Mucosa of stomach (tissue), 1 donor: ENCODE measurements around the gene KAZN.
"Not testable (repeated sequence)": the region's sequence is repeated elsewhere in the genome, so short reads cannot be mapped to it uniquely, and the experiment has no call there.

Experiments
- H3K27me3 ChIP-seq: one replicate; pipeline ENCODE4 v1.7.0; 2013; ENCODE audit warnings: mild to moderate bottlenecking, low read length; ENCODE audit not compliant: control insufficient read depth, insufficient read depth
- H3K36me3 ChIP-seq: one replicate; pipeline ENCODE4 v1.7.0; 2013; ENCODE audit warnings: low read length; ENCODE audit not compliant: control insufficient read depth, insufficient read depth
- H3K4me1 ChIP-seq: one replicate; pipeline ENCODE4 v1.7.0; 2013; ENCODE audit warnings: mild to moderate bottlenecking, low read length; ENCODE audit not compliant: control insufficient read depth, insufficient read depth
- H3K4me3 ChIP-seq: one replicate; pipeline ENCODE4 v1.7.0; 2013; ENCODE audit warnings: low read length
- H3K9ac ChIP-seq: one replicate; pipeline ENCODE4 v1.7.0; 2013; ENCODE audit warnings: mild to moderate bottlenecking, low read length, moderate library complexity
- H3K9me3 ChIP-seq: one replicate; pipeline ENCODE4 v1.7.0; 2013; ENCODE audit warnings: mild to moderate bottlenecking, low read length, moderate library complexity; ENCODE audit not compliant: control insufficient read depth
- donor health status: Pancreatic carcinoma.

The KAZN gene

GRCh38 chr1:14570514-14570913 is 28.0 kb upstream of the KAZN start:
- no peaks in the 10 kb centered on the region for H3K9me3 ChIP-seq
- no peak overlapping the region for H3K9ac ChIP-seq
- H3K36me3 ChIP-seq, result no peaks in the 10 kb centered on the region
- H3K4me1 ChIP-seq, result no peaks in the 10 kb centered on the region
- H3K4me3 ChIP-seq, result no peak overlapping the region
- no peaks in the 10 kb centered on the region for H3K27me3 ChIP-seq

GRCh38 chr1:14571810-14572767 is 26.4 kb upstream of the KAZN start:
- Histone ChIP-seq H3K9ac (no peak overlapping the region), H3K4me1 (no peaks in the 10 kb centered on the region), H3K9me3 (no peaks in the 10 kb centered on the region), H3K36me3 (no peaks in the 10 kb centered on the region), H3K4me3 (no peak overlapping the region), H3K27me3 (no peaks in the 10 kb centered on the region)

DNA sequence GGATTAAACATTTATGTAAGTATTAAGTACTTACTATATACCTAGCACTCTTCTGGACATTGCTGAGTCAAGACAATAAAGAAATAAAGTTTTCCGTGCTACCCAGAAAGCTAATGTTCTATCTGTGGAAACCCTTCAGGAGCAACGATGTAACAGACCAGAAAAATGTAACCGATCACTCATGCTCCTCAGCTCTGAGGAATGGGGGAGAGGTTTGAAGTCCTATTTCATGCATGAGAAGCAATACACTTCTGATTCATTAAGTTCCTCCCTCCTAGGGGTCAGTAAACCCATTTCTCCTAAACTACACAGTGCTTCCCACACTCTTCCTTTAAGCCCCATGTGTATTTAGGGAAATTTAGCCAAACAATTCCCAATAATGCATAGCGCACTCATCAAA is 25.6 kb upstream of the KAZN start:
- Histone ChIP-seq H3K36me3 (no peaks in the 10 kb centered on the region), H3K9me3 (no peaks in the 10 kb centered on the region), H3K9ac (no peak overlapping the region), H3K27me3 (no peaks in the 10 kb centered on the region), H3K4me1 (no peaks in the 10 kb centered on the region), H3K4me3 (no peak overlapping the region)

DNA sequence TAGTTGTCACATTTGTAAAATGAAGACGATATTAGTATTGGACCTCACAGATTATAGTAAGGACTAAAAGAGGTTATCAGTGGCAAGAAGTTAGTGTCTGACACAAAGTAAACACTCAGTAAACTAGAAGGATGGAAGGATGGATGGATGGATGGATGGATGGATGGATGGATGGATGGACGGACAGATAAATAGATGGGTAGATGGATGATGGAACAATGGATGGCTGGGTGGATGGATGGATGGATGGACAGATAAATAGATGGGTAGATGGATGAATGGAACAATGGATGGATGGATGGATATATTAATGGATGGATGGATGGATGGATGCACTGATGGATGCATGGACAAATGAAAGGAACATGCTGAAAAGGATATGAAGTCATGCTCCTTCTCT is 22.3 kb upstream of the KAZN start:
- H3K4me1 ChIP-seq, result no peaks in the 10 kb centered on the region
- no peaks in the 10 kb centered on the region for H3K36me3 ChIP-seq
- no peak overlapping the region for H3K4me3 ChIP-seq
- no peaks in the 10 kb centered on the region for H3K27me3 ChIP-seq
- H3K9me3 ChIP-seq, result no peaks in the 10 kb centered on the region
- no peak overlapping the region for H3K9ac ChIP-seq

DNA sequence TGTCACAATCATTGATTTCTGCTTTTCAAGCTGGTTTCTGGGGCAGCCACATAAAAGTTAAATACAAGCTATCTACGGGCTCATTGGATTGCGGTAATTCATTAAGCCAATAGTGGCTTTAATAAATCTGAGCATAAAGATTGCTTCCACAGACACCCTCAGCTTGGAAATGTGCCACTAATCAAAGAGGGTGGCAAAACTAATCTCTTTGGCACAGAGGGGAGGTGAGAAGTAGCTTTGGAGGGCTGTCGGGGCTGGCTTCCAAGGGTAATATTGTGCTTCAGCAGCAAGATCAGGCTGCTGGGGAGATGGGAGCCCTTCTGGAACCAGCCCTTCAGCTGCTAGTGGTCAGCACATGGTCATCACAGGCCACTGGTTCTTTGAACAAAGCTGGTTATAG is 21.2 kb upstream of the KAZN start:
- Histone ChIP-seq H3K36me3 (no peaks in the 10 kb centered on the region), H3K27me3 (no peaks in the 10 kb centered on the region), H3K4me1 (no peaks in the 10 kb centered on the region), H3K9ac (no peak overlapping the region), H3K4me3 (no peak overlapping the region), H3K9me3 (no peaks in the 10 kb centered on the region)

DNA sequence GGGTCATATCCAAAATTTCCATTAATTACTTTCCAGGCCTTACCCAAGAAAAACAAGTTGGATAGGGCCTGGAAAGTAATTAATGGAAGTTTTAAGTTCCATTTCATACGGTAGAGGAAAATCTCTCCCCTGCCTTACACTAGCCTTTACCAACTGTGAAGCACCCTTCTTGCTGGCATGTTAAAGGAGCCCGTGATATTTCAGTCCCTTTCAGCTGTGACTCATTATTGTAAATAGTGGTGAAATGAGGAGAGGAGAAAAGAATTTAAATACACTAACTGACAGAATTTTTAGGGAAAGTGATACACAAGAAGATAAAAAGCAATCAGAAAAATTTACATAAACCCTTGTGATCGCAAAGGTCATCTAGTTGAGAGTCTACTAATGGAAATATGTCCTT is 20.3 kb upstream of the KAZN start:
- Histone ChIP-seq H3K4me1 (no peaks in the 10 kb centered on the region), H3K36me3 (no peaks in the 10 kb centered on the region), H3K9me3 (no peaks in the 10 kb centered on the region), H3K27me3 (no peaks in the 10 kb centered on the region), H3K9ac (no peak overlapping the region), H3K4me3 (no peak overlapping the region)

DNA sequence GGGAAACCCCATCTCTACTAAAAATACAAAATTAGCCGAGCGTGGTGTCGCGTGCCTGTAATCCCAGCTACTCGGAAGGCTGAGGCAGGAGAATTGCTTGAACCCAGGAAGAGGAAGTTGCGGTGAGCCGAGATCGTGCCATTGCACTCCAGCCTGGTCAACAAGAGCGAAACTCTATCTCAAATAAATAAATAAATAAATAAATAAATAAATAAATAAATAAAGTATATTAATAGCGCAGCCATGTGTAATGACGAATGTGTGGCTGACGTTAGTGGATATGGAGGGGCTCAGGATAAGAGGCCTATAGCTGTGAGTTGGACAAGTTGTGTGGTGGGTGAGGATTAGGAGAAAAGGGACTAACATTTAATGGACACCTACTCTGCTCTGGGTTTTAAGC is 18.2 kb upstream of the KAZN start:
- H3K27me3 ChIP-seq, H3K4me3 ChIP-seq, H3K9me3 ChIP-seq, H3K4me1 ChIP-seq, H3K36me3 ChIP-seq, H3K9ac ChIP-seq: not testable (repeated sequence)

- H3K4me1 ChIP-seq, result no peaks in the 10 kb centered on the region
- no peak overlapping the region for H3K9ac ChIP-seq
- H3K9me3 ChIP-seq, result no peaks in the 10 kb centered on the region
- H3K4me3 ChIP-seq, result no peak overlapping the region
- no peaks in the 10 kb centered on the region for H3K36me3 ChIP-seq
- peaks cover 2% of the 10 kb centered on the region for H3K27me3 ChIP-seq
These were observed 17.5 kb upstream of the KAZN start for GRCh38 chr1:14580986-14581385.

GRCh38 chr1:14583788-14584187 is 14.7 kb upstream of the KAZN start:
- no peak overlapping the region for H3K4me3 ChIP-seq
- H3K4me1 ChIP-seq, result no peaks in the 10 kb centered on the region
- H3K9me3 ChIP-seq, result no peaks in the 10 kb centered on the region
- no peak overlapping the region for H3K9ac ChIP-seq
- H3K27me3 ChIP-seq, result peaks cover 4% of the 10 kb centered on the region
- H3K36me3 ChIP-seq, result no peaks in the 10 kb centered on the region

GRCh38 chr1:14585728-14586127 is 12.8 kb upstream of the KAZN start:
- Histone ChIP-seq H3K4me1 (no peaks in the 10 kb centered on the region), H3K9ac (no peak overlapping the region), H3K27me3 (peaks cover 4% of the 10 kb centered on the region), H3K36me3 (no peaks in the 10 kb centered on the region), H3K4me3 (no peak overlapping the region), H3K9me3 (no peaks in the 10 kb centered on the region)

DNA sequence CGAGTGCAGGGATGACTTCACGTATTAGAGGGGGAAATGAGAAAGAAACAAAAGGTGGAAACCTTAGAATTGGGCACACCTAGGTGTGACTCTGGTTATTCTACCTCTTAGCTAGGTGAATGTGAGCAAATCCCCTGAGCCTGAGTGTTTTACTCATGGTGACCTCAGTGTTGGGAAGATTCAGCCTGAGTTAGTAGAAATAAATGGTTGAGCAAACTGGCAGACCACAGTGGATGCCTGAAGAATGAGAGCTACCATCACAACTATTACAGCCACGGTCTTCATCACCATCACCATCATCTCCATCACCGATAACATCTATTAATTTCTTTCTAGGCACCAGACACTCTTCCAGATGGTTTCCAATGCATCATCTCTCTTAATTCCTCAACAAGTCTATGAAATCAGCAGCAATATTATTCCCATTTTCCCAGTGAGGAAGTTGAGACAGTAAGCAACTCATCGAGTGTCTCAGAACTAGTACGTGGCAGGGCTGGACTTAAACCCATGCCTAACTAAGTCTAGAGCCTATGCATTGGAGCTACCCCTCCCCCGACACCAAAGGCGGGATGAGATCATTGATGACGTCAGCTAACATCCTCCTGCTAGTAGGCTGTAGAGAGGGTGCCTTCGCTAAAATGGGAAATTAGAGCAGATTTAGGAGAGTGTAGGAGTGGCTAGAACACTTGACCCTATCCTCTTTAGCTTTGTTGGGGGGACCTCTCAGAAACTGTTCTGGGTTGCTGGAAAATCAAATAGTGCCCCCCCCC is 7.9 kb upstream of the KAZN start:
- Histone ChIP-seq H3K9me3 (no peaks in the 10 kb centered on the region), H3K4me3 (no peak overlapping the region), H3K4me1 (no peaks in the 10 kb centered on the region), H3K27me3 (peaks cover 4% of the 10 kb centered on the region), H3K9ac (no peak overlapping the region), H3K36me3 (no peaks in the 10 kb centered on the region)

DNA sequence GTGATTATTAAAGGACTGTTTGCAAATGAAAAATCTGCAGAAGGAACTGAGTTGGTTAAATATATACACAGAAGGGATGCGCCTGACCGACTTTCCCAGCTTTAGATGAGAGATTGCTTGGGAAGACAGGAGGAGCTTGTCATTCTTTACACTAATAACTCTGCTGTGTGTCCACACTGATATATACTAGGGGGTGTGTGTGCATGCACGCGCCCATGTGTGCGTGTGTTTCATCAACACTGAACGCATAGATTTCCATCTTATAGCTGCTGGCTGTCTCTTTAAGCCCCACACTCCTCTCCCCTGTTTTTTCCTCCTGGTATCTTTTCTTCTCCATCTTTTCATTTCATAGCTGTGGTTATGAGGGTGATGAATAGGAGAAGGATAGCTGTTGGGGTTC is 6.9 kb upstream of the KAZN start:
- H3K36me3 ChIP-seq, result no peaks in the 10 kb centered on the region
- H3K4me3 ChIP-seq, result no peak overlapping the region
- no peak overlapping the region for H3K9ac ChIP-seq
- H3K9me3 ChIP-seq, result no peaks in the 10 kb centered on the region
- H3K27me3 ChIP-seq, result no peaks in the 10 kb centered on the region
- H3K4me1 ChIP-seq, result no peaks in the 10 kb centered on the region
